Measurements from ENCODE around the gene ADAMTS12.

- TF ChIP-seq CTCF (IDR thresholded peaks at IDR 0.05; ENCODE audit: low read depth, low read length) (no peak), EZH2phosphoT487 (IDR thresholded peaks at IDR 0.05; ENCODE audit: low read depth) (no peak)
Observed at GRCh38 chr5:33477816-33478215, 414.0 kb downstream of the ADAMTS12 start.
